Effector memory CD4-positive, alpha-beta T cell (primary cell): ENCODE measurements around the gene ICAM5.

Experiments used
- DNase-seq, 3 donors: peaks; one replicate each; pipeline ENCODE4 v3.0.0-alpha.2; 2020
- H3K27ac ChIP-seq: 2 replicates; pipeline ENCODE4 v1.7.0; 2013; ENCODE audit warnings: mild to moderate bottlenecking, low read length, moderate library complexity; ENCODE audit not compliant: insufficient read depth, poor library complexity, severe bottlenecking
- H3K27me3 ChIP-seq: replicated peaks from 2 replicates; pipeline ENCODE4 v1.7.0; 2013; ENCODE audit warnings: mild to moderate bottlenecking, low read length; ENCODE audit not compliant: insufficient read depth, control insufficient read depth, poor library complexity, severe bottlenecking
- H3K36me3 ChIP-seq: 2 replicates; pipeline ENCODE4 v1.7.0; 2013; ENCODE audit warnings: mild to moderate bottlenecking, low read length, moderate library complexity; ENCODE audit not compliant: control insufficient read depth, insufficient read depth
- H3K4me1 ChIP-seq: 2 replicates; pipeline ENCODE4 v1.7.0; 2013; ENCODE audit warnings: low read length, mild to moderate bottlenecking; ENCODE audit not compliant: control insufficient read depth, insufficient read depth, poor library complexity, severe bottlenecking
- H3K4me3 ChIP-seq: 2 replicates; pipeline ENCODE4 v1.7.0; 2013; ENCODE audit warnings: low read length, low read depth, mild to moderate bottlenecking; ENCODE audit not compliant: insufficient read depth, poor library complexity, severe bottlenecking
- H3K9me3 ChIP-seq: 2 replicates; pipeline ENCODE4 v1.7.0; 2013; ENCODE audit warnings: mild to moderate bottlenecking, low read length, moderate library complexity; ENCODE audit not compliant: control insufficient read depth

Gene ICAM5

DNA sequence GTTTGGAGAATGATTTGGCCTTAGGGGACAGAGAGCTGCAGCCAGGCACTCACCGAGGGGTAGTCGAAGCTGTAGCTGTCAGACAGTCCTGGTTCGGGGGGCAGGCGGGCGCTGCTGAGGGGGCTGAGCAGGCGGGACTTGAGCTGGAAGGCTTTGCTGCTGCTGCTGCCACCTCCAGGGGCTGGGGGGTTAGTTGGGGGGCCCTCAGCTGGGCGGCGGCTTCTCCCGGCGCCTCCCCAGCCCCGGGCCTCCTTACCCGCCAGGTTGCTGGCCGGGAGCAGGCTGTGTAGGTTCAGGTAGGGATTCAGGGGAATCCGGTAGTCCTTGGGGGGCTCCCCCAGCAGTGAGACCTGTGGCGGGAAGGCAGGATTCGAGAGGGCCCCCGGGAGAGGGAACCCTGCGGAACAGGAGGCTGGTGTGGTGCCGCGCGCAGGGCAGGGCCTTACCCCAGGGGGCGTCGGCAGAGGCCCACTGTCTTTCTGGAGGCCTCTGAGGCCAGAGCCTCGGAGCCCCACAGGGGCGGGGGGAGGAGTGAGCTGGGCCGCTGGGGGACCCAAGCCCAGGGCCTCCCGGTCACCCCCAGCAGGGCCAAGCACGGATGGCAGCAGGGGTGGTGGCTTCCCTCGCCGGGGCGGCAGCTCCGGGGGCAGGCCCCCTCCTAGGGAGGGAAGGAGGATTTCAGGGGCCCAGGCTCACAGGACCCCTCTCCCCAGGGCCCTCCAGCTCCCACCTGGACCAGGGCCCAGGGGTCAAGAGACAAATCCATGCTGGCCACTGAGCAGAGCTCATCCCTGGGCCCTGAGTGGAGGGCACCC is 31.1 kb downstream of the ICAM5 start:
- Histone ChIP-seq H3K9me3 (no peaks in the 10 kb centered on the region), H3K4me3 (no peak overlapping the region), H3K27me3 (no peaks in the 10 kb centered on the region), H3K27ac (no peak overlapping the region), H3K36me3 (peaks cover 77% of the 10 kb centered on the region), H3K4me1 (no peaks in the 10 kb centered on the region)
- no peak for DNase-seq

DNA sequence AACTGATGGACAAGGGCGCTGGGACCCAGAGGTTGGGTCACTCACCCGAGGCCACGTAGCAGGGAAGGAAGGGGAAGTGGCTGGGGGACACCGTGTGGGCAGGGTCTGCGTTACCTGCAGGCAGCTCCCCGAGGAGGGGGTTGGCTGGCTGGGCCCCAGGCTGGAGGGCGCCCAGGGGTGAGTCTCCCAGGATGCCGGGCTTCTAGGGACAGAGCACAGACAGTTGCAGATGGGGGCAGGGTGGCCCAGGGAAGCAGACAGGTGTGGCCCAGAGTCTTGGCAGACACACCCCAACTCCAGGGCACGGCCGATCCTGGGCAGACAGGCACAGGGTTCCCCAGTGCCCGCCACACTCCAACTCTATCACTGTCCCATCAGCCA is 31.7 kb downstream of the ICAM5 start:
- Histone ChIP-seq H3K9me3 (no peaks in the 10 kb centered on the region), H3K4me1 (no peaks in the 10 kb centered on the region), H3K36me3 (peaks cover 83% of the 10 kb centered on the region), H3K4me3 (no peak overlapping the region), H3K27me3 (no peaks in the 10 kb centered on the region), H3K27ac (no peak overlapping the region)
- no peak for DNase-seq

DNA sequence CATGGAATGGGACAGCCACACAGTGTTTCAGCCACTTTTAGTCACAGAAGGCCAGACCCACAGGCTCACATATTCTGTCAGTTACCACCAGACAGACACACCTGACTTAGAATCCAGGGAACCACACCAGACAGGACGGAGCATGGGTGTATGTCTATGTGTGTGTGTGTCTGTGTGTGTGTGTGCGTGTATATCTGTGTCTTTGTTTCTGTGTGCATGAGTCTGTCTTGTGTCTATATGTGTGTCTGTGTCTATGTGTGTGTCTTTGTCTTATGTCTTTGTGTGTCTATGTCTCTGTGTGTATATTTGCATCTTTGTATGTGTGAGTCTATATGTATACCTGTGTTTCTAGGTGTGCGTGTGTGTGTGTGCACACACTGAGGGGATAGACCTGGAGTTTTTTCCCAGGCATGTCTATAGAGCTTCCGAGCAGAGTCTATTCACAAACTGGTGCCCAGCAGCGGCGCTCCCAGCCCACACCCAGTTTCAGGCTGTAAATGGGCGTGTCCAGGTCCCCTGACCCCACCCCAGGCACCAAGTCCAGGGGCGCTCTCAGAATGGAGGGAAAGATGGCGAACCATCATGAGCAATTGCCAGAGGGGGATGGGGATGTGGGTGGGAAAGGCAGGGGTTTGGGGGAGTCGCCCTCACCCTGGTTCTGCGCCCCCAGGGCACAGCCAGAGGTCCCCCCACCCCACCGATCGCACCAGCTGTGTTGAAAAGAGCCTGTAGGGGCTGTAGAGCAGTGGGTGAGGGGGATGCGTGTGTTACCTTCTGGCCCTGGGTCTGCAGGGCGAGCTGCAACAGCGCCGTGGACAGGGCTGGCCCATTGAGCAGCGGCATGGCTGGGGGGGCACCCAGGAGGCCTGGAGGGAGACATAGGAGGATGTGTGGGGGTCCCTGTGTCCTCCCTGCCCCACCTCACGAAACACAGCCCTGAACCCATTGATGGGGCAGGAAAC is 32.4 kb downstream of the ICAM5 start:
- Histone ChIP-seq H3K9me3 (no peaks in the 10 kb centered on the region), H3K36me3 (peaks cover 86% of the 10 kb centered on the region), H3K4me3 (no peak overlapping the region), H3K27me3 (no peaks in the 10 kb centered on the region), H3K4me1 (no peaks in the 10 kb centered on the region), H3K27ac (no peak overlapping the region)
- DNase-seq = no peak

DNA sequence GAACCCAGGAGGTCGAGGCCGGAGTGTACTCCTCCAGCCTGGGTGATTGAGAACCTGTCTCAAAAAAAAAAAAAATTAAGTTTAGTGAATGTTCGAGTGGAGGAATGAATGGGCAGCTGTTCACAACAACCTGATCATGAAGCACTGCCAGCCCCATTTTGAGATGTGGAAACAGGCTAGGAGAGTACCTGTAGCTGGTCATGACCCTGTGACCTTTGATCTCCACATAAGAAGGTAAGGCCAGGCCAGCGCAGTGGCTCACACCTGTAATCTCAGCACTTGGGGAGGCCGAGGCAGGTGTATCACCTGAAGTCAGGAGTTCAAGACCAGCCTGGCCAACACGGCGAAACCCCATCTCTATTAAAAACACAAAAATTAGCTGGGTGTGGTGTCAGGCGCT is 36.0 kb downstream of the ICAM5 start:
- Histone ChIP-seq H3K4me3 (no peak overlapping the region), H3K36me3 (peaks cover 93% of the 10 kb centered on the region), H3K27ac (no peak overlapping the region), H3K9me3 (no peaks in the 10 kb centered on the region), H3K27me3 (no peaks in the 10 kb centered on the region), H3K4me1 (no peaks in the 10 kb centered on the region)
- DNase-seq = no peak

DNA sequence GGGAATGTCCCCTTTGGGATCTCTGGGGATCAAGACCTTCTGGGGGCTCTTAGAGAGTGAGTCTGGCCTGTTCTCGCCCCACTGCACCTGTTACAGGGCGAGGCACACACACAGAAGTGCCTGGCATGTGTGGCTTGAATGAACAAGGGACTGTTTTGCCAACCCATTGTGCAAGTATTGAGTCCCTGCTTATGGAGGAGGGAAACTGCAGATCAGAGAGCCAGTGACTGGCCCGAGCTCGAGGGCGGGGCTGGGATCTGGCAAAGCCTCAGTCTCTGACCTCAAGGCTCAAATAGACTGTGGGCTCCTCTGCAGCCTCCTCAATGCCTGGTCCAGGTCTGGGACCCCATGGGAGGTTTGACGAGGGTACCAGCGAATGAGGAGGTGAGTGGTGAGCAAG is 38.0 kb downstream of the ICAM5 start:
- Histone ChIP-seq H3K9me3 (no peaks in the 10 kb centered on the region), H3K4me1 (peaks cover 9% of the 10 kb centered on the region), H3K27me3 (no peaks in the 10 kb centered on the region), H3K4me3 (no peak overlapping the region), H3K27ac (no peak overlapping the region), H3K36me3 (peaks cover 73% of the 10 kb centered on the region)
- DNase-seq = no peak

DNA sequence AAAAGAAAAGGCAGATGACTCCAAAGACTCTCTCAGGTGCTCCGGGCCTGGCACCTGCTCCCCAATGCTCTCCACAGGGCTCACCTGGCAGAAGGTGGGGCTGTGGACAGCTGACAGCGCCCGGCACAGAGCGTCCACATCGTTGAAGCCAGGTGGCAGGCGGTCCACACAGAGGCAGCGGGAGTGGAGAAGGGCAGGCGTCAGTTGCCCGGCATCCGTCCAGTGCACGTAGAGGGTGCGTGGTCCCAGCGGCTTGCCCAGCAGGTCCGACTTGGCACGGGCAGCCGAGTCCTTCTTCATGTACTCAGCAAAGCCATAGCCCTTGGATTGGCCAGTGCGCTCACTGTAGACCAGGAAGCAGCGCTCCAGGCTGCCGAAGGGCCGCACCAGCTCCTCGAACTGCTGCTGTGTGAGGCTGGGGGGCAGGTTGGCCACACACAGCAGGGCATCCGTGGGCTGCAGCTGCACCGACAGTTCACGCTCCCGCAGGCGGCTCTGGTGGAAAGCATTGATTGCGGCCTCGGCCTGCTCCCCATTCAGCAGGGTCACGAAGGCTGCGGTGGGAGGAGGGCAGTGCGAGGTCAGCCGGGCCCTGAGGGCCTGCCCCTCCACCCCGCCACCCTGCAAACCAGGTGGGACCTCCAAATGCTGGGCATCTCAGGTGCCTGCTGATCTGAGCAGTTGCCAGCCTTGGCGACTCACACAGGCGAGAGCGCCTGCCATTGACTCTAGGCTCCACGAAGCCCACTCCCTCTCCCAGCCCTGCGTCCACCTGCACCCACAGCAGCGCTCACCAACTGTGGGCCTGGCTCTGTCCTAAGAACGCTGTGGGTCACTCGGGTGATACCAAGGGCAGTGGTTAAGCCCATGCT is 39.0 kb downstream of the ICAM5 start:
- H3K9me3 ChIP-seq = no peaks in the 10 kb centered on the region
- H3K27ac ChIP-seq = no peak overlapping the region
- no peak overlapping the region for H3K4me3 ChIP-seq
- DNase-seq = no peak
- H3K36me3 ChIP-seq = peaks cover 63% of the 10 kb centered on the region
- H3K27me3 ChIP-seq = no peaks in the 10 kb centered on the region
- H3K4me1 ChIP-seq = peaks cover 13% of the 10 kb centered on the region

DNA sequence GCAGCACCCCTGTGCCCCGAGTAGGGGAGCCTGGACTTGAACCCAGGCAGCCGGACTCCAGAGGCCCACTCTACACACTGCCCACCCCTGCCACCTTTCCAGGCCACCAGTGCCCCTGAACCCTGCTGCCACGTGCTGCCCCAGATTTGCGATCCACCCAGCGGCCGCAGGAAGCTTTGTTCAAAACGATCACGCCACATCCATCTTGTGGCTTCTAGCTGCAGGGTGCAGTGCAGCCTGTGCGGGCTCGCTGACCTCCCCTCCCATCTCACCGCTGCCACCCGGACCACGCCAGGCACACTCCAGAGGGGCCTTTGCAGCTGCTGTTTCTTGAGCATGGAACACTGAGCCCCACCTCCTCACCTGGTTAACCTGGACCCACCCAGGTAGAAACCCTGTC is 39.8 kb downstream of the ICAM5 start:
- Histone ChIP-seq H3K27me3 (no peaks in the 10 kb centered on the region), H3K27ac (no peak overlapping the region), H3K4me3 (no peak overlapping the region), H3K36me3 (peaks cover 59% of the 10 kb centered on the region), H3K9me3 (no peaks in the 10 kb centered on the region), H3K4me1 (peaks cover 18% of the 10 kb centered on the region)
- no peak for DNase-seq

DNA sequence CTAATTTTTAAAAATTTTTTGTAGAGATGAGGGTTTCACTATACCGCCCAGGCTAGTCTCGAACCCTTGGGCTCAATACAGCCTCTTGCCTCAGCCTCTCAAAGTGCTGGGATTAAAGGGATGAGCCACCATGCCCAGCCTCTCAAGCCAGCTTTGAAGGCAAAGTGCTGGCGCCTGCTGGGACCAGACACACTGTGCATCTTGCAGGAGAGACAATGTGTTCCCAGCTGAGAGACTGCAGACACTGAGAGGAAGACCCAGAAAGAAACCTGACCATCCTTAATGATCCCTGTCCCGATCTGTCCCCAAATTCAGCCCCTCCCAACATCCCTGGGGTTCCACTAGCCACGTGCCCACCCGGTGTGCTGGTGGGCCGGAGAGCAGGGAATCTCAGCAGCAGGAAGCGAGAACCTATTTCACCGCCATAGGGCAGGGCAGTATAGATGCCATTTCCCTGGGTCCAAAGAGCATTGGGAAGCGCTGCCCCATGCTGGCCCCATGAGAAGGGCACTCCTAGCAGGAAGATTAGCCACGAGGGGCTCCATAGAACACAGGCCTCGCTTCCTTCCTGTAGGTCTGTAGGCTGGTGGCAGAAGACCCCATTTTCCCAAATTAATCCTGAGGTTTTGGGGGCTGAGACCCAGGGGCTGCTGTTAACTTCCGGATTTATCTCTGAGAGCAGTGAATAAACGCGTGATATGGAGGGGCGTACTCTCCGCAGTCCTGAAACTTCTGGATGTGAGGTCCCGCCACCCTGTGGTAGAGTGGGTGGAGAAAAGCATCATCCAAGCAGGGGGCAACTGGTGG is 42.6 kb downstream of the ICAM5 start:
- Histone ChIP-seq H3K4me3 (peak overlapping the region; percentile 87), H3K9me3 (no peaks in the 10 kb centered on the region), H3K36me3 (peaks cover 54% of the 10 kb centered on the region), H3K27ac (peak overlapping the region; percentile 92), H3K4me1 (peaks cover 21% of the 10 kb centered on the region), H3K27me3 (no peaks in the 10 kb centered on the region)
- no peak for DNase-seq
